T follicular helper cell (primary cell): ENCODE results near the gene SIGLEC14.
A peak's percentile ranks its signal among the peaks of the same experiment; 100 is the strongest.

Source experiments
- DNase-seq: peaks from one replicate; pipeline ENCODE4 v3.0.0-alpha.2; 2020; ENCODE audit warnings: low read depth

SIGLEC14 gene

DNA sequence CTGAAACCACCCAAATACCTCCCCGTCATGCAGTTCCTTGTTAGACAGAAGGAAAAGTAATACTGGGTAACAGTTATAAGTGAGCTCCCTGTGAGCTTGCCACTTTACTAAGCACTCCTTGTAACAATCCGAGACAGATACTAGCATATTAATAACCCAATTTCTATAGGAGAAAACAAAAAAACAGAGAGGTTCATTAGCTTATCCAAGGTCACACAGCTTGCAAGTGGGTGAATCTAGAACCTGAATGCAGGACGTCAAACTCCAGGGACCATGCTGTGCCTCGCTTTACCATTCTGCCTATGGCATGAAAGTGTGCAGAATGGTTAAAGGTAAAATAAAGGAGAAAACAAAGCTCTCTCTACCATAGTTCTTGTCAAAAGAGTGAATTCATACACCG is 31.8 kb downstream of the SIGLEC14 start:
- no peak for DNase-seq

DNA sequence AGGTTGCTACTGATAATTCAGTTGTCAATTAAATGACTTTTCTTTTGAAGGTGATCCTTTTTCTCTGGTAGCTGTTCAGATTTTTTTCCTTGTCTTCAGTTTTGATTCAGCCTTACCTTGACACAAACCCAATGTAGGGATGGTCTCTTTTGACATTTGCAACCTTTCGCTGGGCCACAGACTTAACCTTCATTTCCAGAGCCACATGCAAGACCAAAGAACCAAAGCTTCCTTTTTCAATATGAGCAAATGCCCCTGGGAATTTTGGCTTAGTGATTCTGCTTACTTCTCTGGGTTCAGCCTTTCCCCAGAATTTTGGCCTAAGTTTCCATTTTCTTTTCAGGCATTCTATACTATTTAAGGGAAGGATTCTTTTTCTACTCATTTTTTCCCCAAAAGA is 36.0 kb downstream of the SIGLEC14 start:
- DNase-seq: no peak

DNA sequence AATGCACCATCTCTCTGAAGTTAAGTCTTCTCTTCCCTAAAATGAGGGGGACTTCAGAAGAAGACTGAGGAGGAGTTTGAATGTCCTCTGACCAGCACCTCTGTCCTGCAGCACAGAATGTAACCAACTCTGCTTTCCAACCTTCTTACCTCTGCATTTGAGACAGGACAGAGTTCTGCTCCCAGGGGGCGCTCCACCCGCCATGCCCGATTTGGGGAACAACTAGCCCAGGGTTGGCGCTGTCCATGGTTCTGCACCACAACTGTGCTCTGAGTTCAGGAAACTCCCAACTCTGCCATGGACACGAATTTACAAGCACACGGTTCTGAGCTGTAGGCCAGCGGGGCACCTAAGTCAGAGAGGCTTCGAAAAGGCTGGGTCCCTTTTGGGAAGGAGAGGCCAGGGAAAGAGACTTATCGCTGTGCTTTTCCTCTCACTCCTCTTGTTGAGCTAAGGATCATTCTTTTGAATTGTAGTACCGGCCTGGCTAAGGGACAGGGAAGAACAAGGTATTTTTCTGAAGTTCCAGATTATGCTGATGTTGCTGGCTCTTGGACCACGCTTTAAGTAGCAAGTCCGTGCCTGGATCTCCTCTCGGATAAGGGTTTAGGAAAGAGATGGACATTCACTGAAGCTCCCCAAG is 38.6 kb downstream of the SIGLEC14 start:
- peak; percentile 26 for DNase-seq

DNA sequence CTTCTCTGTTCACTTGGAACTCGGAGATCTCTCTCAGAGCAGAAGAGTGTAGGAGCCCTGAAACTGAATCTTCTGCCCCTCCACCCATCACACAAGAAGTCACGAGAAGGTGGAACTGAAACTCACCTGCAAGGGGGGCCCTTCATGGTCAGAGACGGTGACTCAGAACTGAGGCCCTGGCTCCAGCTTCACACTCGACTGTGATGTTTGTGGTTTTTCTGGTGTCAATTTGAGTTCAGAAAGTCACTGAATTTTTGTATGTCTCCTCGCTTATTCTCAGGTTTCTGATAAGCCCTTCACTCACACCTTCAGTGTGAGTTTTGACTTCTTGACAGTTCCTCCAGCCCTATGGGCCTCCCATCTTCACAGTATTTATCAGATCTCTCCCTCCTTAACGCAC is 39.5 kb downstream of the SIGLEC14 start:
- DNase-seq: no peak

DNA sequence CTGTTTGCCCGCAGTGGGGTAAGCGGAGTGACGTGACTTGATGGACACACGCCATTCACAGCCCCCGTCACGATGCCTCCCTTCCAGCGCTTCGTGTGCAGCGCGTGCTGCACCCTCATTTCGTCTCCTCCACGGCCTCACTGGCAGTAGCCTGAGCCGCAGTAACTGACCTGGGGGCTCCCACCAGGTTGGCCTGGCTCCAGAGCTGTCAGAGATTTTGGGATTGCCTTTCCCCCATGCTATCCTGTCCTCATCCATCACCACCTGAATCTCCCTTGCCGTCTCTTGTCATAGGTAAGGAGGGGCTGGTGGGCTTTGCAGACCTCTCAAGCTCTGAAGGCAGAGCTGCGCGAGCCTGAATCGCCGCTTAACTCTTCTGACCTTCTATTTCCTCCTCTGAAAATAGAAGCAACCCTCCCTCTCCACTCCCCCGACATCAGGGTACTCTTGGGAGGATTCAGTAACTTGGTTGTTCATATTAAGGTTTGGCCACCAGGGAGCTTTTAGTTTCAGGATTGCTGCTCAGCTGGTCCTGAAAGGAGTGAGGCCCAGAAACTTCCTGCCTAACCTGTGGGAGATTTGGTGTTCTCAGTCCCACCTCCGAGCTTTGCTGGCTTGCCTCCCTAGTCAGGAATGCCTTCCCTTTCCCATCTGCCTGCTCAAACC is 44.3 kb downstream of the SIGLEC14 start:
- DNase-seq: no peak

DNA sequence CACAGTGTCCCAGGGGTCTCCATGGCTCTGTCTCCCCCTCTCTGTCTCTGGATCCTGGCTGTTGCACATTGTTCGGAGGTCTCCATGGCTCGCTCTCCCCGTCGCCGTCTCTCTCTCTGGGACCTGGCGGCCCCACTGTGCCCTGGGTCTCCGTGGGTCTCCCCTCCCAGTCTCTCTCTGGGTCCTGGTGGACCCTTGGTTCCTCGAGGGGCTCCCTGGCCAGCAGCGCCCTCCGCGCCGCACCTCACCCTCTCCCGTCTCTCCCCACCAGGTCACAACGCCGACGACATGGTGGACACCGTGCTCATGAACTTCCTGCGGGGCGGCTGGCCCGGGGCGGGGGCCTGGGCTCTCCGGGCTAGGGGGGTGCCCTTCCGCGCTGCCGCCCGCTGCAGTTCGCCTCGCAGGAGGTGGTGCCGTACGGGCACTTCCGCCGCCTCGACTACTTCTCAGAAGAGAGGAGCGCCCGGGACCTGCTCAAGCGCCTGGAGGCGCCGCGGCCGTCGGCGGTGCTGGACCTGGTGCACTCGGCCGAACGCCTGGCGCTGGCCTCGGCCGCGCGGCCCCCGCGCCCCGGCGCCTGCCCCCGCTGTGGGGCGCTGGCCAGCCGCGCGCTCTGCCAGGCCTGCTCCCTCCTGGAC is 45.6 kb downstream of the SIGLEC14 start:
- no peak for DNase-seq

DNA sequence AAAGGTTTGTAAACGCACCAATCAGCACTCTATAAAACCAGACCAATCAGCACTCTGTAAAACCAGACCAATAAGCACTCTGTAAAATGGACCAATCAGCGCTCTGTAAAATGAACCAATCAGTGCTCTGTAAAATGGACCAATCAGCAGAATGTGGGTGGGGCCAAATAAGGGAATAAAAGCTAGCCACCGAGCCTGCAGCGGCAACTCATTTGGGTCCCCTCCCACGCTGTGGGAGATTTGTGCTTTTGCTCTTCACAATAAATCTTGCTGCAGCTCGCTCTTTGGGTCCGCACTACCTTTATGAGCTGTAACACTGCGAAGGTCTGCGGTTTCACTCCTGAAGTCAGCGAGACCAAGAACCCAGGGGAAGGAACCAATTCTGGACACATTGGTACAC is 47.5 kb downstream of the SIGLEC14 start:
- no peak for DNase-seq

DNA sequence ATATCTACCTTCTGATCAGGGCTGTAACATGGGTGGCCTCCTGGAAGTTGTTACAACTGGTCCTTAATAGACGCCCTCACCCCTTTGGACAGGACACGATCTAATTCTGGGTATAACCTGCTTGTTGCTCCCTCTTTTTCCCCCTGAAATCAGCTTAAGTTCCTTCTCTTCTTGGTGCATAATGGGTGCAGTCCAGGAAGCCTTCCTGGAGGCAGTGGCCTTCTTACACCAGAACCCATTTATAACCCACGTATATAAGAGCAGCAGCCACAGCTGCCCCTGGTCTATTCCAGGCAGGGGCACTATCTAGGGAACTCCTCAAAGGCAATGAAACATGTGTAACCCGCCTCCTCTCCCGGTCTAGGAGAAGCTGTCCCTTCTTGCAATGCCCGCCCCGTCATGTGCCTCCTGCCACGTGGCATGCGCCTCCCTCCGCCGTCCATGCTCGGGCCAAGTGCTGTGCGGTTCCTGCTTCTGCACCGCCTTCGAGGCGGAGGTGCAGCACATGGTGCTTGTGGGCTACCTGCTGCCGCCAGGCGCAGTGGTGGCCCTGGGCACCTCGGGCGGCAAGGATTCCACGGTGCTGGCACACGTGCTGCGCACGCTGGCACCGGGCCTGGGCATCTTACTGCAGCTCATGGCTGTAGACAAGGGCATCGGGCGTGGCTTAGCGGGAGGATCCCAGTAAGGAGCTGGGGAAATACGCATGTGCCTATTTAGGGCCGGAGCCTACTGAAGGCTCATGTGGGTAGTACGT is 48.3 kb downstream of the SIGLEC14 start:
- no peak for DNase-seq

DNA sequence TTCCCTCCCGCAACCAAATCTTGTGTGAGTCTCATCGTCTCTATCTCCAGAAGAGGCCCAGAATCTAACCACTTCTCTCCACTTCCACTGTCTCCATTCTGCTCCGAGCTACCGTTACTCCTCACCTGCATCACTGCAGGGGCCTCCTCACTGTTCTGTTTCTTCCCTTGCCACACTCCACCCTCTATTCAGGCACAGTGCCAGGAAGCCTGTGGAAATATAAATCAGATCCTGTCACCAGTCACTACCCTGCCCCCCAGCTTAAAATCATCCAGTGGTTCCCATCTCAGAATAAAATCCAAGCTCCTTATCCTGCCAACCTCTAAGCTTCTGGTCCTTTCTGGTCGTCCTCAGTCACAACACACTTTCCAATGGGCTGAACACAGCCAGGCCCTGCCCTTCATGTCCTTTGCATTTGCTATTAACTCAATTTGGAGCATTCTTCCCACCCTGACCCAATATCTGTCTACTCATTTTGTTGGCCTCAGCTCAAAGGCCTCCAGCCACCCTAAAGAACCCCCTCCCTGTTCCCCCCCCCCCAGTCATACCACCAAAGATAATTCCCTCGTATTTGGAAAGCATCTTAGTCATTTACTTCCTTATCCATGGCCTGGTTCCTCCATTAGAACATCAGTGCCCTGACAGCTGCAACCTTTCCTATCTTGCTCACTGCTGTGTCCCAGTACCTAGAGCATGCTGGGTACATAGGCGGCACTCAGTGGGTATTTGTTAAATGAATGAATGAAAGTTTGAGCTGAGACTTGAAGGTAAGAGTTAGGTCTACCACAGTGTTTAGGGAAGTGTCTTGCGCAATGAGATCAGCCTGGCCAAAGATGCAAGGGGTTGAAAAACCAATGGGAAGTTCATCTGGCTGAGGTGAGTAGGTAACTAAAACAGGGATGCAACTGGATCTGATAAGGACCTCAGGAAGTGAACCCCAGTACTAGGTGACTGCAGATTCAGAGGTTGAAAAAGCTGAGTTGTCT is 51.1 kb downstream of the SIGLEC14 start:
- no peak for DNase-seq

DNA sequence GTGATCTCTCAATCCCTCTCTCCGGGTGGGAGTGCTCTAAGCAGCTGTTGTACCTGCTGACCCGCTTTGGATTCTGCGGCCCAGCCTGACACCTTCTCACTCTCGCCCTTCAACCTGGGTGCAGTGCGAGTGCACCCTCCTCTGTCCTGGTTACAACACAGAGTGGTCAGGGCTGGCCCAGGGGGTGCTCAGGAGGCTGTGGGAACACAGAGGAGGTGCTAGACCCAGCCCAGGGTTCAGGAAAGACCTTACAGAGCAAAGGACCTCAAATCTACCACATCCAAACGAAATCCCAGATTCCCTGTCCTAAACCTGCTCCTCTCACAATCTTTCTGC is 51.9 kb downstream of the SIGLEC14 start:
- DNase-seq: no peak

DNA sequence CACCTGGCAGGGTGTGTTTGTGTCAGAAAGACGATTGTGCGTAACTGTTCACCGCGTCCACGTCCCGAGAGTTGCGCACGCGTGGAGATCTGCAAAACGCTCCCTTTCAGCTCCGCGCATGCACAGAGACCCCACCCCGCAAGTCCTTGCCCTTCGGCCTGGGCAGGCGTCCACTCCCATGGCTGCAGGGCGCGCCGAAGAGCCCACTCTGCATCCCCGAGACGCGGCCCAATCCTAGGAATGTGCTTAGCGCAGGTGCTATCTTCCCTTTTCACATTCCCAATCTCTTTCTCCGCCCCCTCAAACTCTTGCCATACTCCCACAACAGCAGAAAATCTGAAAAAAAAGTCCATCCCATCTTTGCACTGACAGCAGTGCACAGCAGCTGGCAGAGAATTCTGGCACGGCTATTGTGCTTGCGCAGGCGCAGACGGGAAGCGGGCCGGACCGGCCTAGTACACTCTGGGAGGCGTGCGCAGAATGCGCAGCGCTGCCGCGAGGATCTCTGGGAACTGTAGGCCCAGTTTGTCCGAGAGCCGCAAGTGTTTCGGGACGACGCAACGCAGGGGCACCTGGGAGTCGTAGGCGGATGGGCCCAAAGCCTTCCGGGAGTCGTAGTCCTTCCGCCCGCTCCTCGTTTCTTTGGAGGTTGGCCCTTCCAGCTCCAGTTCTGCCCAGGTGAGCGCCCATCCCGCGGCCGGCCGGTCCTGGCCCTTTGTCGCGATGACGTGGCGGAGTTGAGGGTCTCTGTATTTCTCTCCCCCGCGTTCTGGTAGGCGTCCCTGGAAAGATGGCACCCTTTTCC is 52.5 kb downstream of the SIGLEC14 start:
- DNase-seq: peak; percentile 93

DNA sequence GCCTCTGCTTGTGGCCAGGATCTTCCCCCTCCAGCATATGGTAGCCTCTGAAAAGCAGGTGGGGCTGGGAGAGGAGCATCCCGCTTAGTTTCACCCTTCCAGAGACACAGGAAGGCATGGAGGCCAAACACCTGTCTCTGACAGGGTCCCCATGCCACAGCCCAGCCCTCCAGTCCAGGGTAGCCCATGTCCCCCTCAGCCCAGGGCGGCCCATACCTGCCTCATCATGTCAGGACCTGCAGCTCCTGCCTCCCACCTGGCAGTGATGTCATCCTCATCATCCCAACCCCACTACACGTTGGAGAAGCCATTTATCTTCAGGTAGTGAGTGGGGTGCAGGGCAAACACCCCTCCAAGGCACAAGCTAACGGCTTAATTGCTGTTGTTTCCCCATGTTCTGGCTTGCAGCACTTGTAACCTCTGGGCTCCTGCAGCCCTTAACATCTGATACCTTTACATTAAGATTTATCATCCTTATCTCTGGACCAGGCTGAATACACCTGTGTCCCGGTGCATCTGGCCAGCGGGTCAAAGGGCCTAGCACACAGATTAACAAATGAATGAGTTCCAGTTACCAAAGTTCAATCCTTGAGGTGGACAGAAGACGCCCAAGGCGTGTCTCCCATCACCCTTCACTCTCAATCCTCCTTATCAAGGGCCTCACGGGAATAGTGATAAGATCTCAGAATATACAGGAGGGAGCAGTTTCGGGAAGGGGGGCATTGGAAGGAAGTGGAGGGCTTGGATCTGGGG is 53.3 kb downstream of the SIGLEC14 start:
- DNase-seq: no peak
